ENCODE results near the gene REEP3. TPM values are rescaled to one million over a fixed set of nuclear protein-coding genes. Genes with fewer than 3 reads are reported as not detected.

The REEP3 gene
- total and polyA plus RNA-seq, 7 experiments from 2014 or later, result 1.6 to 21.6 (median 8.1) TPM

DNA sequence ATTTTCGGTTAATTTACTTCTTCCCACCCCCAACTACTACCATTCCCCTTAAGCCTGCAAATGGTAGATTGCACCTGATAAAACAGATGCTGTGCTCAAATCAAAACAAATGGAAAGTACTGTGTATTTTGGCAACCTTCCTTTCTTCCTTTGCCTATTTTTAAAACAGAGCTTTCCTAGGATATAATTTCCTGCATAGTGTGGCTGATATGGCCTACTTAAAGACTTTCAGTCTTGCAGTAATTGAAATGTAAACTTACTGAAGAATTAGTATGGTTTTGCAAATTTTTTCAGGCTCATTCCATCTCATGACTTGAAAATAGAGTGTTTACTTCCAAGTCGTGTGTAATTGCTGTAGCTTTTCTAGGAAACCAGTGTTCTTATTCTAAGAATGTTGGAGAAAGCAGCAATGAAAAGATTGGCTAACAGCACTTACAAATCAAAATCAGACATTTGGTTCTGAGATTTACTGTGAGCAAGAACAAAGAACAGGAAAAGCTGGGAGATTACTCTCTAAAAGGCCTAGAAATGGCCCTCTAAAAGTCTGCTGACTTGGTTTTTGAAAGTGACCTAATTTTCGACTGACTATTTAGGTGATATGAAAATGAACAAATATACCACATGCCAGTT, 52.0 kb downstream of the REEP3 start:
- H3K4me3 ChIP-seq (ENCODE audit: low read length), result no peak overlapping the region
- ATAC-seq, result no peak
- Mint-ChIP-seq H3K9me3 (no peaks in the 10 kb centered on the region), H3K4me3 (peak overlapping the region in 5 of 10 donors; percentile 1 to 51 (median 28)), H3K27ac (peak overlapping the region; percentile 21 to 90 (median 85)), H3K4me1 (peaks cover 12 to 42% (median 19%) of the 10 kb centered on the region in 7 donors), H3K36me3 (peaks cover 3 to 26% (median 18%) of the 10 kb centered on the region in 5 donors), H3K27me3 (no peaks in the 10 kb centered on the region)
- no peak for DNase-seq
- intact Hi-C loops (cut with micrococcal nuclease), result no loop called here
- H3K9me3 ChIP-seq (ENCODE audit: control insufficient read depth in 2 of 3, low read length in 3 of 3), result no peaks in the 10 kb centered on the region
- ChIA-PET CTCF (no interaction called here), POLR2A (interaction anchor here (0.6 kb wide), 1 partner anchor 11 kb away, joined by 3 read pairs; no protein-coding TSS in a partner anchor)
- H3K4me1 ChIP-seq (ENCODE audit: control insufficient read depth in 2 of 2, insufficient read depth in 2 of 2, low read length in 2 of 2), result peaks cover 0 to 6% of the 10 kb centered on the region in 2 donors
- no peaks in the 10 kb centered on the region for H3K27me3 ChIP-seq (ENCODE audit: control insufficient read depth in 2 of 2, insufficient read depth in 2 of 2, low read length in 2 of 2)
- H3K36me3 ChIP-seq (ENCODE audit: control insufficient read depth in 2 of 3, insufficient read depth in 3 of 3, low read length in 3 of 3), result no peaks in the 10 kb centered on the region
- H3K27ac ChIP-seq (ENCODE audit: low read depth, low read length), result peak overlapping the region; percentile 2

DNA sequence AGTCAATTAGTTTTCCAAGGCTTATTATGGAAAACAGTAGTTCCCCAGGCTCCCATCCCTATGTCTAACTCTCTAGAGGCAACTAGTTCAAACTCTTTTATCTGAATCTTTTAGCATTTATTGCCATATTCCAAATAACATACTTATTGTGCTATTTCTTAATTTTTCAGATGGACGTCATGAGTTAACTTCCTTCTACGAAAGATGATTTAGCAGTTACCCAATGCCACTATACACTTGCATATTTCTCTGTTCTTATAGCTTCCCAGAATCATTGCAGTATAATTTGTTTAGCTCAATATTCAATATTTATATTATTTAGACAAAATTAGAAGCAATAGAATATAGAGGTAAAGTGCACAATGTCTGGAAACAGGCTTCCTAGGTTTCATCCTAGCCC, 52.8 kb downstream of the REEP3 start:
- Histone ChIP-seq H3K27me3 (ENCODE audit: control insufficient read depth in 2 of 2, insufficient read depth in 2 of 2, low read length in 2 of 2) (no peaks in the 10 kb centered on the region), H3K9me3 (ENCODE audit: control insufficient read depth in 2 of 3, low read length in 3 of 3) (no peaks in the 10 kb centered on the region), H3K27ac (ENCODE audit: low read depth, low read length) (no peak overlapping the region), H3K4me3 (ENCODE audit: low read length) (no peak overlapping the region), H3K36me3 (ENCODE audit: control insufficient read depth in 2 of 3, insufficient read depth in 3 of 3, low read length in 3 of 3) (no peaks in the 10 kb centered on the region), H3K4me1 (ENCODE audit: control insufficient read depth in 2 of 2, insufficient read depth in 2 of 2, low read length in 2 of 2) (peaks cover 0 to 6% of the 10 kb centered on the region in 2 donors)
- peaks cover 3 to 26% (median 18%) of the 10 kb centered on the region in 5 donors for H3K36me3 Mint-ChIP-seq
- H3K4me1 Mint-ChIP-seq, result peaks cover 12 to 42% (median 19%) of the 10 kb centered on the region in 7 donors
- H3K4me3 Mint-ChIP-seq, result no peak overlapping the region
- intact Hi-C loops (cut with micrococcal nuclease), result no loop called here
- no peaks in the 10 kb centered on the region for H3K27me3 Mint-ChIP-seq
- H3K27ac Mint-ChIP-seq, result peak overlapping the region in 4 of 9 donors; percentile 12 to 90 (median 78)
- no peaks in the 10 kb centered on the region for H3K9me3 Mint-ChIP-seq
- DNase-seq (no peak), ATAC-seq (no peak)
- ChIA-PET POLR2A (no interaction called here), CTCF (no interaction called here)

DNA sequence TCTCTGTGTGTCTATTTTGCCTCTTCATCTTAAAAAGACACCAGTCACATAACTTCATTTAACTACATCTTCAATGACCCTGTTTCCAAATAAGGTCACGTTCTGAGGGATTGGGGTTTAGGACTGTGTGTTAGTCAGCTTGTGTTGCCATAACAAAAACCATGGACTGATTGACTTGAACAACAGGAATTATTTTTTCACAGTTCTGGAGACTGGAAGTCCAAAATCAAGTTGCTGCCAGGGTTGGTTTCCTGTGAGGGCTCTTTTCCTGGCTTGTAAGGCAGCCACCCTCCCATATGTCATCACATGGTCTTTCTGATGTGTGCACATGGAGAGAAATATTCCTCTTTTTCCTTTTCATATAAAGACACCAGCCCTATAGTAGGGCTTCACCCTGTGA, 55.3 kb downstream of the REEP3 start:
- peaks cover 3 to 21% (median 20%) of the 10 kb centered on the region in 5 donors for H3K36me3 Mint-ChIP-seq

DNA sequence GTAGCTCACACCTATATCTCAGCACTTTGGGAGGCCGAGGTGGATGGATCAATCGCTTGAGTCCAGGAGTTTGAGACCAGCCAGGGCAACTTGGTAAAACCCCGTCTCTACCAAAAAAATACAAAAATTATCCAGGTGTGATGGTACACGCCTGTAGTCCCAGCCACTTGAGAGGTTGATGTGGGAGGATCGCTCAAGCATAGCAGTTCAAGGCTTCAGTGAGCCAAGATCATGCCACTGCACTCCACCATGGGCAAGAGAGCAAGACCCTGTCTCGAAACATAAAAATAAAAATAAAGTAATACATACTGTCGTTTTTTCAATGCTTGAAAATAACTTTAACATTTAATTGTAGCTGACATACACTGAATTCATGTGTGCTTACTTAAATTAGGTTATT, 57.3 kb downstream of the REEP3 start:
- intact Hi-C loops (cut with micrococcal nuclease), result no loop called here
- CTCF ChIA-PET, result no interaction called here
- ATAC-seq, result no peak
- Mint-ChIP-seq H3K4me1 (peaks cover under 1 to 22% (median 6%) of the 10 kb centered on the region in 7 donors), H3K9me3 (no peaks in the 10 kb centered on the region), H3K36me3 (peaks cover 3 to 27% (median 20%) of the 10 kb centered on the region in 5 donors), H3K4me3 (no peak overlapping the region), H3K27me3 (no peaks in the 10 kb centered on the region), H3K27ac (no peak overlapping the region)
- H3K36me3 ChIP-seq (ENCODE audit: control insufficient read depth in 2 of 3, insufficient read depth in 3 of 3, low read length in 3 of 3), result no peaks in the 10 kb centered on the region
- POLR2A ChIA-PET, result no interaction called here
- peaks cover 0 to under 1% of the 10 kb centered on the region in 2 donors for H3K4me1 ChIP-seq (ENCODE audit: control insufficient read depth in 2 of 2, insufficient read depth in 2 of 2, low read length in 2 of 2)
- no peak for DNase-seq
- H3K27me3 ChIP-seq (ENCODE audit: control insufficient read depth in 2 of 2, insufficient read depth in 2 of 2, low read length in 2 of 2), result no peaks in the 10 kb centered on the region
- H3K27ac ChIP-seq (ENCODE audit: low read depth, low read length), result no peak overlapping the region
- H3K9me3 ChIP-seq (ENCODE audit: control insufficient read depth in 2 of 3, low read length in 3 of 3), result no peaks in the 10 kb centered on the region
- no peak overlapping the region for H3K4me3 ChIP-seq (ENCODE audit: low read length)

More for the DNA sequence above, 55.3 kb downstream of the REEP3 start:
- no peak for DNase-seq
- H3K4me3 Mint-ChIP-seq, result no peak overlapping the region
- no peaks in the 10 kb centered on the region for H3K27me3 Mint-ChIP-seq
- peak overlapping the region in 1 of 9 donors; percentile 6 for H3K27ac Mint-ChIP-seq
- CTCF ChIA-PET, result no interaction called here
- Histone ChIP-seq H3K4me1 (ENCODE audit: control insufficient read depth in 2 of 2, insufficient read depth in 2 of 2, low read length in 2 of 2) (peaks cover 0 to 6% of the 10 kb centered on the region in 2 donors), H3K4me3 (ENCODE audit: low read length) (no peak overlapping the region), H3K27me3 (ENCODE audit: control insufficient read depth in 2 of 2, insufficient read depth in 2 of 2, low read length in 2 of 2) (no peaks in the 10 kb centered on the region), H3K27ac (ENCODE audit: low read depth, low read length) (no peak overlapping the region), H3K36me3 (ENCODE audit: control insufficient read depth in 2 of 3, insufficient read depth in 3 of 3, low read length in 3 of 3) (no peaks in the 10 kb centered on the region), H3K9me3 (ENCODE audit: control insufficient read depth in 2 of 3, low read length in 3 of 3) (no peaks in the 10 kb centered on the region)
- POLR2A ChIA-PET, result no interaction called here
- no peak for ATAC-seq
- H3K9me3 Mint-ChIP-seq, result no peaks in the 10 kb centered on the region
- intact Hi-C loops (cut with micrococcal nuclease), result no loop called here
- H3K4me1 Mint-ChIP-seq, result peaks cover 12 to 40% (median 19%) of the 10 kb centered on the region in 7 donors

- CTCF ChIA-PET, result interaction anchor here (0.6 kb wide), 1 partner anchor 140 kb away, joined by 4 read pairs; no protein-coding TSS in a partner anchor
Observed at GRCh38 chr10:63579371-63580014, 58.3 kb downstream of the REEP3 start.

GRCh38 chr10:63582690-63583089, 61.5 kb downstream of the REEP3 start:
- ATAC-seq (no peak), DNase-seq (no peak)
- peak overlapping the region in 1 of 10 donors; percentile 30 for H3K4me3 Mint-ChIP-seq
- H3K9me3 Mint-ChIP-seq, result no peaks in the 10 kb centered on the region
- H3K4me1 Mint-ChIP-seq, result no peaks in the 10 kb centered on the region
- ChIA-PET POLR2A (no interaction called here), CTCF (no interaction called here)
- Histone ChIP-seq H3K4me3 (ENCODE audit: low read length) (no peak overlapping the region), H3K9me3 (ENCODE audit: control insufficient read depth in 2 of 3, low read length in 3 of 3) (no peaks in the 10 kb centered on the region), H3K36me3 (ENCODE audit: control insufficient read depth in 2 of 3, insufficient read depth in 3 of 3, low read length in 3 of 3) (no peaks in the 10 kb centered on the region), H3K27me3 (ENCODE audit: control insufficient read depth in 2 of 2, insufficient read depth in 2 of 2, low read length in 2 of 2) (no peaks in the 10 kb centered on the region), H3K4me1 (ENCODE audit: control insufficient read depth in 2 of 2, insufficient read depth in 2 of 2, low read length in 2 of 2) (no peaks in the 10 kb centered on the region), H3K27ac (ENCODE audit: low read depth, low read length) (no peak overlapping the region)
- H3K27ac Mint-ChIP-seq, result no peak overlapping the region
- intact Hi-C loops (cut with micrococcal nuclease), result no loop called here
- H3K36me3 Mint-ChIP-seq, result peaks cover 0 to 10% (median 2%) of the 10 kb centered on the region in 5 donors
- H3K27me3 Mint-ChIP-seq, result no peaks in the 10 kb centered on the region

More at GRCh38 chr10:63579371-63580014, 58.3 kb downstream of the REEP3 start:
- no peaks in the 10 kb centered on the region for H3K9me3 Mint-ChIP-seq
- POLR2A ChIA-PET, result no interaction called here
- H3K27me3 Mint-ChIP-seq, result no peaks in the 10 kb centered on the region
- H3K27me3 ChIP-seq (ENCODE audit: control insufficient read depth in 2 of 2, insufficient read depth in 2 of 2, low read length in 2 of 2), result no peaks in the 10 kb centered on the region
- H3K9me3 ChIP-seq (ENCODE audit: control insufficient read depth in 2 of 3, low read length in 3 of 3), result no peaks in the 10 kb centered on the region
- peaks cover 3 to 27% (median 20%) of the 10 kb centered on the region in 5 donors for H3K36me3 Mint-ChIP-seq
- H3K27ac ChIP-seq (ENCODE audit: low read depth, low read length), result no peak overlapping the region
- no peak overlapping the region for H3K4me3 ChIP-seq (ENCODE audit: low read length)
- DNase-seq (no peak), ATAC-seq (no peak)
- H3K36me3 ChIP-seq (ENCODE audit: control insufficient read depth in 2 of 3, insufficient read depth in 3 of 3, low read length in 3 of 3), result no peaks in the 10 kb centered on the region
- intact Hi-C loops (cut with micrococcal nuclease), result no loop called here
- no peaks in the 10 kb centered on the region for H3K4me1 ChIP-seq (ENCODE audit: control insufficient read depth in 2 of 2, insufficient read depth in 2 of 2, low read length in 2 of 2)
- H3K4me3 Mint-ChIP-seq, result no peak overlapping the region
- no peak overlapping the region for H3K27ac Mint-ChIP-seq
- peaks cover 0 to 13% (median 4%) of the 10 kb centered on the region in 7 donors for H3K4me1 Mint-ChIP-seq
